Measurements from ENCODE around the gene TEPSIN. TPM values are rescaled to one million over a fixed set of nuclear protein-coding genes. Genes with fewer than 3 reads are reported as not detected.

TEPSIN gene
- total RNA-seq, 4 donors from 2014 or later, result 37.9 to 82.2 (median 64.9) TPM

DNA sequence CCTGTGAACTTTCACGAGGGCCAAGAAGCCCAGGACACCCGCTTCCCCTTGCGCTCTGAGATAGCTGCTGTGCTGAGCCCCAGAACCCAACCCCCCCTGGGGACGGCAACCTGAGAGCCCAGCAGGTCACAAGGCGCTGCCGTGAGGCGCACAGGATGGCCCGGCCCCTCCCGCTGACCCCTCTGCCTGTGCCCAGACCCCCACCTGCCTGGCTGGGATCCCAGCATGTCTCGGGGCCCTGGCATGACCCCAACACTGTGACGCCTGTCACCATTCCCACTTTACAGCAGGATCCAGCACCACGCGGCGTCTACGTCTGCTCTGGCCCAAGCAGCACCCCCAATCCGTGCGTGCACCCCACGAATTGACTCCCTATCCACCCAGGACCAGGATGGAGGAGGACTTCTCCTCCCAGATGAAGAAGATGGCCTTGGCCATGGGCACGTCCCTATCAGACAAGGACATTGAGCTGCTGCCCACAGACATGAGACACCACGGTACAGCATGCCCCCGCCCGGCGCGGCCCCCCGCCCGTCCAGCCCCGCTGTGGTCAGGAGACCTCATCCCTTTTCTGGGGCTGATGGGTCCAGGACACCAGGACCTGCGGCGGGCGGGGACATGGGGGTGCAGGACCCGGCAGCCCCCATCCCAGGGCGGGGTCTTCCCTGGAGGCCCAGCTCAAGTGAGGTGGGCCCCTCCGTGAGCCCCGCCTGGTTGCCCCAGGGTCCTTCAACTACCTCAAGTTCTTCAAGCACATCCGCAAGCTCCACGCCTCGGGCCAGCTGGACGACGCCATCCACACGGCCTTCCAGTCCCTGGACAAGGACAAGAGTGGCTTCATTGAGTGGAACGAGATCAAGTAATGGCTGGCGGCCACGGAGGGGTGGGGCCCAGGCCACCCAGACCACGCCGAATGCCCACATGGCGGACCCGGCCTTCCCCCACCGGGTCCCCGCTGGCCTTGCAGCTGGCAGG is 57.7 kb downstream of the TEPSIN start:
- no peaks in the 10 kb centered on the region for H3K9me3 ChIP-seq
- H3K4me1 ChIP-seq, result no peaks in the 10 kb centered on the region
- H3K27me3 ChIP-seq, result no peaks in the 10 kb centered on the region
- 87 to 91% methylated on average over 16 to 37 of the region's 49 CpGs for WGBS, 2 donors
- H3K36me3 ChIP-seq, result no peaks in the 10 kb centered on the region
- TF ChIP-seq, protein P1, sequence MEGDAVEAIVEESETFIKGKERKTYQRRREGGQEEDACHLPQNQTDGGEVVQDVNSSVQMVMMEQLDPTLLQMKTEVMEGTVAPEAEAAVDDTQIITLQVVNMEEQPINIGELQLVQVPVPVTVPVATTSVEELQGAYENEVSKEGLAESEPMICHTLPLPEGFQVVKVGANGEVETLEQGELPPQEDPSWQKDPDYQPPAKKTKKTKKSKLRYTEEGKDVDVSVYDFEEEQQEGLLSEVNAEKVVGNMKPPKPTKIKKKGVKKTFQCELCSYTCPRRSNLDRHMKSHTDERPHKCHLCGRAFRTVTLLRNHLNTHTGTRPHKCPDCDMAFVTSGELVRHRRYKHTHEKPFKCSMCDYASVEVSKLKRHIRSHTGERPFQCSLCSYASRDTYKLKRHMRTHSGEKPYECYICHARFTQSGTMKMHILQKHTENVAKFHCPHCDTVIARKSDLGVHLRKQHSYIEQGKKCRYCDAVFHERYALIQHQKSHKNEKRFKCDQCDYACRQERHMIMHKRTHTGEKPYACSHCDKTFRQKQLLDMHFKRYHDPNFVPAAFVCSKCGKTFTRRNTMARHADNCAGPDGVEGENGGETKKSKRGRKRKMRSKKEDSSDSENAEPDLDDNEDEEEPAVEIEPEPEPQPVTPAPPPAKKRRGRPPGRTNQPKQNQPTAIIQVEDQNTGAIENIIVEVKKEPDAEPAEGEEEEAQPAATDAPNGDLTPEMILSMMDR (IDR thresholded peaks at IDR 0.05), result no peak
- no peak for TF ChIP-seq POLR2A (IDR thresholded peaks at IDR 0.05)
- H3K4me3 ChIP-seq (replicated peaks in 1 of 3), result no peak overlapping the region
- no peak for DNase-seq
- intact Hi-C loops (cut with DNase I), result no loop called here
- H3K27ac ChIP-seq, result no peak overlapping the region

DNA sequence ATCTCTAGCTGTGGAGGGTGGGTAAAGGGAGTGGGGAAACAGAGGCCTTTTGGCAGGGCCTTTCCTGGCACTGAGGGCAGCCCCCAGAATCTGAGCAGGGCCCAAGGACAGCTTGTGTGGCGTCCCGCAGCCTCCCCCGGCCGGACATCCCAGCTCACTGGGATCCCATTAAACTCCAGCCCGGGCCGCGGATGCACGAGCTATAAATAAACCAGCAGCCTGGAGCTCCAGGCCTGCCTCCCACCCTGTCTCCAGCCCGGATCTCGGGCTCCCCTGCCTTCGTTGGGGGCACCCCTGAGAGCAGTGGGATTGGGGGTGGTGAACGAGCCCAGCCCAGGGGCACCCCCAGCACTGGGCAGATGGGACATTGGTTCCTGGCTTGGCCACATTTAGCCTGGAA is 59.0 kb downstream of the TEPSIN start:
- TF ChIP-seq, protein P1 (IDR thresholded peaks at IDR 0.05), result no peak
- Histone ChIP-seq H3K27ac (no peak overlapping the region), H3K27me3 (no peaks in the 10 kb centered on the region), H3K9me3 (no peaks in the 10 kb centered on the region), H3K4me3 (replicated peaks in 1 of 3) (no peak overlapping the region), H3K4me1 (no peaks in the 10 kb centered on the region), H3K36me3 (no peaks in the 10 kb centered on the region)
- no peak for DNase-seq
- WGBS, 2 donors, result 75 to 85% methylated on average over 7 to 10 of the region's 12 CpGs
- intact Hi-C loops (cut with DNase I), result no loop called here

DNA sequence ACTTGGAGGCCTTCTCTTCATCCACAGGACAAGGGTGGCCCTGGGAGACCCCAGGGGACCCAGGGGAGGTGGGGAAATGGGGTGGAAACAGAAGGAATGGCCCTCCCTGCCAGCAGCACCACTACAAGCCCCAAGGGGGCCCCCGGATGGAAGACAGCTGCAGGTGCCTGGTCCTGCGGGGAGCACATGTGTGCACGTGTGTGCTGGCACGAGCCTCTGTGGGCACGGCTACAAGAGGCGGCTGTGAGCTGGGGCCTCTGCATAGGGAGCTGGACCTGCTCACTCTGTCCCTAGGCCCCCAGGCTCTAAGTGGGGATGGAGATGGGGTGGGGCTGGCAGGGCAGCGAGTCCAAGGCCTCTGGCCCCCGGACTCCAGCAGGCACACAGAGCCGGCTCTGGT is 59.6 kb downstream of the TEPSIN start:
- 60 to 76% methylated on average over 1 to 9 of the region's 9 CpGs for WGBS, 2 donors
- TF ChIP-seq, protein P1 (IDR thresholded peaks at IDR 0.05), result no peak
- no peak for TF ChIP-seq POLR2A (IDR thresholded peaks at IDR 0.05)
- intact Hi-C loops (cut with DNase I), result no loop called here

More for the DNA sequence above, 59.6 kb downstream of the TEPSIN start:
- Histone ChIP-seq H3K27ac (no peak overlapping the region), H3K27me3 (no peaks in the 10 kb centered on the region), H3K9me3 (no peaks in the 10 kb centered on the region), H3K4me1 (no peaks in the 10 kb centered on the region), H3K4me3 (replicated peaks in 1 of 3) (no peak overlapping the region), H3K36me3 (no peaks in the 10 kb centered on the region)
- no peak for DNase-seq

Other genes with a start within 250 kb of the TEPSIN start
- 10 to 100 TPM; 19.5 to 37.8 (median 27.8) TPM for gene CHMP6, start 247.2 kb downstream of the TEPSIN start, total RNA-seq
- 10 to 100 TPM; 35.8 to 86.8 (median 42.1) TPM for gene BAIAP2, start 203.9 kb downstream of the TEPSIN start, total RNA-seq
- not detected for gene PVALEF, start 73.5 kb downstream of the TEPSIN start, total RNA-seq
- 10 to 100 TPM in 1 of 4 donors, 1 to 10 TPM in 3; 4.1 to 17.6 (median 7.4) TPM for gene AATK, start 72.8 kb downstream of the TEPSIN start, total RNA-seq
- 10 to 100 TPM in 1 of 4 donors, 1 to 10 TPM in 3; 6.9 to 12.0 (median 8.6) TPM for gene CEP131, start 16.1 kb downstream of the TEPSIN start, total RNA-seq
- gene NDUFAF8, start 263 bp upstream of the TEPSIN start, total RNA-seq, result 100 to 1,000 TPM in 1 of 4 donors, 10 to 100 TPM in 3; 17.0 to 107 (median 53.7) TPM
- gene SLC38A10, start 56.3 kb upstream of the TEPSIN start, total RNA-seq, result 100 to 1,000 TPM in 3 of 4 donors, 10 to 100 TPM in 1; 81.8 to 140 (median 121) TPM
- 10 to 100 TPM; 13.7 to 33.7 (median 23.9) TPM for gene BAHCC1, start 156.4 kb upstream of the TEPSIN start, total RNA-seq